Chondrocyte (in vitro differentiated cells): ENCODE data around the gene ATP2C1. TPM values are rescaled to one million over a fixed set of nuclear protein-coding genes. Genes with fewer than 3 reads are reported as not detected.

Source experiments
- DNase-seq: peaks from one replicate; pipeline ENCODE4 v3.0.0; 2021; ENCODE audit warnings: mixed read lengths, low spot score
- H3K27ac Mint-ChIP-seq: one replicate; pipeline ENCODE4 v1.8.0; 2021; ENCODE audit warnings: mild to moderate bottlenecking, moderate library complexity, mixed read lengths; ENCODE audit not compliant: unreplicated experiment
- H3K27me3 Mint-ChIP-seq: 2 replicates; pipeline ENCODE4 v1.8.0; 2021; ENCODE audit warnings: low read depth, mixed read lengths
- H3K36me3 Mint-ChIP-seq: 2 replicates; pipeline ENCODE4 v1.8.0; 2021; ENCODE audit warnings: low read depth, mixed read lengths
- H3K4me1 Mint-ChIP-seq: 2 replicates; pipeline ENCODE4 v1.8.0; 2021; ENCODE audit warnings: low read depth, mild to moderate bottlenecking, mixed read lengths
- H3K4me3 Mint-ChIP-seq: one replicate; pipeline ENCODE4 v1.8.0; 2021; ENCODE audit warnings: mild to moderate bottlenecking, moderate library complexity, mixed read lengths; ENCODE audit not compliant: unreplicated experiment
- H3K9me3 Mint-ChIP-seq: 2 replicates; pipeline ENCODE4 v1.8.0; 2021; ENCODE audit warnings: low read depth, mixed read lengths
- CTCF ChIP-seq: fragments of 200-600 bp; sonication (generic); IDR thresholded peaks from 2 replicates; pipeline ENCODE4 v1.5.0; 2021; ENCODE audit warnings: antibody characterized with exemption, mild to moderate bottlenecking, moderate library complexity
- total RNA-seq: library from RNA; stranded (reverse); gene quantifications from 3 replicates; pipeline ENCODE4 v1.2.1, GENCODE V29; 2021

The ATP2C1 gene
- total RNA-seq, 1 donor from 2014 or later = 64.3 TPM

- no peak for TF ChIP-seq CTCF
- no peaks in the 10 kb centered on the region for H3K9me3 Mint-ChIP-seq
Observed at GRCh38 chr3:131025539-131025938, 131.7 kb downstream of the ATP2C1 start.

GRCh38 chr3:131026321-131027151 lies 132.7 kb downstream of the ATP2C1 start, which contains the start of the genes ASTE1 and NEK11:
TSS of gene ASTE1 (minus strand) at chr3:131026825. CDS start at chr3:131025306, 1,519 bp downstream.
TSS of gene NEK11 (plus strand) at chr3:131026877. CDS start at chr3:131029709, 2,832 bp downstream.
- Mint-ChIP-seq H3K4me3 (peak within 1 kb of the TSS; percentile 88), H3K36me3 (peaks cover 4% of the 10 kb centered on the region), H3K27me3 (no peaks in the 10 kb centered on the region), H3K27ac (peak within 1 kb of the TSS; percentile 93), H3K9me3 (no peaks in the 10 kb centered on the region), H3K4me1 (peaks cover 26% of the 10 kb centered on the region)
- TF ChIP-seq CTCF = peak; percentile 10
- peak; percentile 95 for DNase-seq

More at GRCh38 chr3:131025539-131025938, 131.7 kb downstream of the ATP2C1 start:
- Mint-ChIP-seq H3K36me3 (peaks cover 2% of the 10 kb centered on the region), H3K27ac (no peak overlapping the region), H3K4me1 (peaks cover 34% of the 10 kb centered on the region), H3K27me3 (no peaks in the 10 kb centered on the region), H3K4me3 (peak overlapping the region; percentile 88)
- no peak for DNase-seq

GRCh38 chr3:131028844-131029243 lies 135.0 kb downstream of the ATP2C1 start:
- H3K4me1 Mint-ChIP-seq = peaks cover 23% of the 10 kb centered on the region
- H3K27ac Mint-ChIP-seq = no peak overlapping the region
- H3K36me3 Mint-ChIP-seq = peaks cover 4% of the 10 kb centered on the region
- no peak for DNase-seq
- TF ChIP-seq CTCF = no peak
- no peaks in the 10 kb centered on the region for H3K9me3 Mint-ChIP-seq
- no peak overlapping the region for H3K4me3 Mint-ChIP-seq
- H3K27me3 Mint-ChIP-seq = no peaks in the 10 kb centered on the region

- Mint-ChIP-seq H3K4me1 (peaks cover 25% of the 10 kb centered on the region), H3K27me3 (no peaks in the 10 kb centered on the region)
- no peak for DNase-seq
Observed at GRCh38 chr3:131031660-131032059, 137.8 kb downstream of the ATP2C1 start.

More at GRCh38 chr3:131031660-131032059, 137.8 kb downstream of the ATP2C1 start:
- H3K36me3 Mint-ChIP-seq = peaks cover 2% of the 10 kb centered on the region
- no peak for TF ChIP-seq CTCF
- H3K4me3 Mint-ChIP-seq = no peak overlapping the region
- no peak overlapping the region for H3K27ac Mint-ChIP-seq
- no peaks in the 10 kb centered on the region for H3K9me3 Mint-ChIP-seq
